A549 treated with GW870086 at 1 μM for 4 hours (cell line): Measurements from ENCODE around the gene KIAA0825. TPM values are rescaled to one million over a fixed set of nuclear protein-coding genes. Genes with fewer than 3 reads are reported as not detected.

Source experiments
- total RNA-seq: library from RNA; stranded (reverse); fragments of 200-300 nt; extraction: Qiagen RNA extraction; gene quantifications from 5 replicates; pipeline ENCODE4 v1.2.3, GENCODE V29; 2022; ENCODE audit warnings: low read depth

The KIAA0825 gene, protein sequence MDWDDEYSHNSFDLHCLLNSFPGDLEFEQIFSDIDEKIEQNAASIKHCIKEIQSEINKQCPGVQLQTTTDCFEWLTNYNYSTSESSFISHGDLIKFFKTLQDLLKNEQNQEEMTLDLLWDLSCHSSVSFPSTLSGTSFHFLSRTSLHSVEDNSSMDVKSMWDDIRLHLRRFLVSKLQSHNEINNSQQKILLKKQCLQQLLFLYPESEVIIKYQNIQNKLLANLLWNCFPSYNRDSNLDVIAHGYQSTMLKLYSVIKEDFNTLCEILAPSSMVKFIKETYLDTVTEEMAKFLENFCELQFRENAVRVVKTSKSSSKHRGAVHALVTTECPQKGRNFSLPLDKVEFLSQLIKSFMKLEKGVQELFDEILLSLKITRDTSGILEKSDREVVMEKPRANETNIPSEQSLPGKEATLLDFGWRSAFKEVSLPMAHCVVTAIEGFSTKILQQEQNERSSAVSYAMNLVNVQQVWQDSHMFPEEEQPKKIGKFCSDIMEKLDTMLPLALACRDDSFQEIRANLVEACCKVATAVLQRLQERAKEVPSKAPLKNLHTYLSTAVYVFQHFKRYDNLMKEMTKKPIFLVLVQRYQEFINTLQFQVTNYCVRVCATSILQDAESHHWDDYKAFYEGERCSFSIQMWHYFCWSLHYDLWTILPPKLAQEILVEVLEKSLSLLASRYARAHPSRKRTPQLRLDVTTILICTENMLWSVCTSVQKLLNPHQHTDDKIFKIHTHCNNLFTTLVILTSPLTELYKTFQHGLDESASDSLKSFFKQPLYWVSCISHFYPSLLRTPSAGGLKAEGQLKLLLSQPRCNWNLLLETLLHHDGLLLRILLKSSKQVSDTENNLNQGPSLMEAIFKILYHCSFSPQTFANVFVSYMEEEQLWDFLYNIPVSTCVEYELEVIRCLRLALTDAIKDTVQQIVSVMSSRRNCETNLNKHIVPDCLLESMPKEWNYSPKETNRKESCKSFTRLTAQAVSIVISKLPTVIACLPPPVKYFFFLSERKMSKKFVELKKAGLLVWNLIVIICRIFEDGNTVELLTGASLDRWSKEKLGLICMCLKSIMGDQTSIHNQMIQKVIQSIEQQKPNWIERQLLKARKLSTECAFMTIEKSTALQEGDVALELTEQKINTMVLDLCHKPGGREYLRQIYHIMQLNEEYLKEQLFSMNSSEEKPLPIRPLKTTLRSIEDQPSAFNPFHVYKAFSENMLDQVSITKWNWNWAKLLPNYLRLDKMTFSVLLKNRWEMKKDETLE (N-terminal part only)
- total RNA-seq: 0.41 to 0.60 TPM (median 0.50 TPM) in 5 replicates

GRCh38 chr5:94618493-94619328 is at the start of gene KIAA0825, which contains the start of gene SLF1:
TSS of gene KIAA0825 (minus strand) at chr5:94618604. CDS start at chr5:94537126, 81,478 bp downstream.
TSS of gene SLF1 (plus strand) at chr5:94618669. CDS start at chr5:94628811, 10,142 bp downstream.

Other genes starting within 250 kb of the KIAA0825 start
- 6.8 to 10.5 TPM (median 9.1 TPM) in 5 replicates for gene SLF1, start 65 bp upstream of the KIAA0825 start, total RNA-seq